Kidney epithelial cell (primary cell): ENCODE data around the gene PPP3CA. TPM values are rescaled to one million over a fixed set of nuclear protein-coding genes. Genes with fewer than 3 reads are reported as not detected.
A peak's percentile ranks its signal among the peaks of the same experiment; 100 is the strongest.

Experiments used
- DNase-seq: peaks from one replicate; pipeline ENCODE4 v3.0.0-alpha.2; 2010; ENCODE audit warnings: low read depth
- H3K27me3 ChIP-seq: 2 replicates; pipeline ENCODE4 v1.6.0; 2011; ENCODE audit warnings: low read length; ENCODE audit not compliant: control insufficient read depth, insufficient read depth
- H3K36me3 ChIP-seq: 2 replicates; pipeline ENCODE4 v1.5.1; 2011; ENCODE audit warnings: low read length; ENCODE audit not compliant: control insufficient read depth, insufficient read depth
- H3K4me3 ChIP-seq: 2 replicates; pipeline ENCODE4 v1.5.1; 2011; ENCODE audit warnings: low read depth, mild to moderate bottlenecking, control low read depth, low read length
- total RNA-seq: library from RNA; depleted of rRNA; stranded (reverse); fragments of >200 nt; gene quantifications from 2 replicates; pipeline ENCODE4 v1.2.3, GENCODE V29; 2015
- TF ChIP-seq, protein P1 (sequence below): IDR thresholded peaks from 2 replicates; pipeline ENCODE4 v1.5.1; 2011; ENCODE audit warnings: mild to moderate bottlenecking, moderate library complexity, low read length, control low read depth, inconsistent platforms; ENCODE audit not compliant: insufficient read depth, poor library complexity, severe bottlenecking

PPP3CA gene
- total RNA-seq, 1 donor from 2014 or later, result 26.5 TPM

- Histone ChIP-seq H3K27me3 (no peaks in the 10 kb centered on the region), H3K4me3 (no peak overlapping the region), H3K36me3 (no peaks in the 10 kb centered on the region)
- TF ChIP-seq, protein P1, sequence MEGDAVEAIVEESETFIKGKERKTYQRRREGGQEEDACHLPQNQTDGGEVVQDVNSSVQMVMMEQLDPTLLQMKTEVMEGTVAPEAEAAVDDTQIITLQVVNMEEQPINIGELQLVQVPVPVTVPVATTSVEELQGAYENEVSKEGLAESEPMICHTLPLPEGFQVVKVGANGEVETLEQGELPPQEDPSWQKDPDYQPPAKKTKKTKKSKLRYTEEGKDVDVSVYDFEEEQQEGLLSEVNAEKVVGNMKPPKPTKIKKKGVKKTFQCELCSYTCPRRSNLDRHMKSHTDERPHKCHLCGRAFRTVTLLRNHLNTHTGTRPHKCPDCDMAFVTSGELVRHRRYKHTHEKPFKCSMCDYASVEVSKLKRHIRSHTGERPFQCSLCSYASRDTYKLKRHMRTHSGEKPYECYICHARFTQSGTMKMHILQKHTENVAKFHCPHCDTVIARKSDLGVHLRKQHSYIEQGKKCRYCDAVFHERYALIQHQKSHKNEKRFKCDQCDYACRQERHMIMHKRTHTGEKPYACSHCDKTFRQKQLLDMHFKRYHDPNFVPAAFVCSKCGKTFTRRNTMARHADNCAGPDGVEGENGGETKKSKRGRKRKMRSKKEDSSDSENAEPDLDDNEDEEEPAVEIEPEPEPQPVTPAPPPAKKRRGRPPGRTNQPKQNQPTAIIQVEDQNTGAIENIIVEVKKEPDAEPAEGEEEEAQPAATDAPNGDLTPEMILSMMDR, result no peak
- DNase-seq, result no peak
Observed at GRCh38 chr4:101155945-101156344, 191.4 kb downstream of the PPP3CA start.

GRCh38 chr4:101155368-101155767, 192.0 kb downstream of the PPP3CA start:
- TF ChIP-seq, protein P1, result no peak
- Histone ChIP-seq H3K36me3 (no peaks in the 10 kb centered on the region), H3K27me3 (no peaks in the 10 kb centered on the region), H3K4me3 (no peak overlapping the region)
- peak; percentile 38 for DNase-seq

DNA sequence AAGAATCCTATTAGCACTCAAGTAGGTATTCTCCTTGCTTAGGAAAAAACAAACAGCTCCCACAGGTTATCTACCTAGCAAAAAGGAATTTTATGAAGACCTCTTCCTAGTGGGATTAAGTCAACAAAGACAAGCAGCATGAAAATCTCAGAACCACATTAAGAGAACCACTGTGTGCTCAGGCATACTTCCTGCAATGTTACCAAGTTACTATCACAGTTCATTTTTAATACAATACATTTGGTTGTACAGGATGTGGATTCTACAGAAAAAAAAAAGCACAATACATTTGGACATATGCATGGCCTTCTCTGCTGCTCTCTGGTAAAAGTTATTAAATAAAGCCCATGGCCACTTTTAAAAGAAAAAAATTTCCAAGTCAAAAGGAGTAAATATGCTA, 193.7 kb downstream of the PPP3CA start:
- Histone ChIP-seq H3K27me3 (no peaks in the 10 kb centered on the region), H3K4me3 (no peak overlapping the region), H3K36me3 (no peaks in the 10 kb centered on the region)
- TF ChIP-seq, protein P1, result no peak
- no peak for DNase-seq

- H3K27me3 ChIP-seq, result no peaks in the 10 kb centered on the region
- no peaks in the 10 kb centered on the region for H3K36me3 ChIP-seq
- DNase-seq, result no peak
- TF ChIP-seq, protein P1, result no peak
- no peak overlapping the region for H3K4me3 ChIP-seq
Observed at GRCh38 chr4:101152521-101152920, 194.8 kb downstream of the PPP3CA start.

DNA sequence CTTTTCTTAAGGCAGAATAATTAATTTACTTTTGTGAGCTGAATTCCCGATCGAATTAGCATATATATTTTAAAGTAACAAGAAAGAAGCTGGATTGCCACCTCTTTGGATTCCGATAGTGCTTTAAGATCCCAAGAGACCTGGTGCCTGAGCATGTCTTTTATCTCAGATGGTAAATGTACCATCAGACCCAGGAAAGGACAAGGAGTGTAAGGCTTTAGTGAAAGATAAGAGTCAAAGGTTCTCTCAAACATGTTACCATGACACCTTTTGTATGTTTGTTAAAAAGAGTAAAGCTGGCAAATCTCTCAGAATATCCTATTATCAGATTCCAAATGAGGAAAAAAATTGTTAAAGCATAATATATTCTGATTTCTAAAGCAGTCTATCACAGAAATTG, 198.8 kb downstream of the PPP3CA start:
- H3K27me3 ChIP-seq, result no peaks in the 10 kb centered on the region
- no peak for DNase-seq
- no peaks in the 10 kb centered on the region for H3K36me3 ChIP-seq
- H3K4me3 ChIP-seq, result no peak overlapping the region
- TF ChIP-seq, protein P1, result no peak

DNA sequence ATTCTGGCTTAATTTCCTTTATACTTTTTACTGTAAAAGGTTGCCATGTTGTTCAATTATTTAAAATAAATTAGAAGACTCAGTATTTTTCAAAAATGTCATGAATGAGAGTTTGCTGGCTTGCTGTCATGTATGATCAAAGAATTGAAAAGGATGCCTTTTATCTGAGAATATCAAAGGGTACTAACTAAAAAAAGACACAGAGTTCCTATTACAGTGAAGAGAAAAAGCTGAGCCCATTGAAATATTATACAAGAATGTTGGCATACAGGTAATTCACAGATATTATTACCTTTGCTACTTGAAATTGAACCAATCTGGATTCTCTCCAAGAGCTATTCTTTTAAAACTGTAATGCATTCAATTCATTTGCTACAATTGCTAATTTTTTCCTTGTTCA, 200.0 kb downstream of the PPP3CA start:
- Histone ChIP-seq H3K36me3 (no peaks in the 10 kb centered on the region), H3K27me3 (no peaks in the 10 kb centered on the region), H3K4me3 (no peak overlapping the region)
- TF ChIP-seq, protein P1, result no peak
- DNase-seq, result no peak
